ENCODE results near the gene RPS14. TPM values are rescaled to one million over a fixed set of nuclear protein-coding genes. Genes with fewer than 3 reads are reported as not detected.
"Not testable (repeated sequence)": the region's sequence is repeated elsewhere in the genome, so short reads cannot be mapped to it uniquely, and the experiment has no call there.

The RPS14 gene
- total and polyA plus RNA-seq, 5 donors: 1,254 to 1,870 (median 1,386) TPM

DNA sequence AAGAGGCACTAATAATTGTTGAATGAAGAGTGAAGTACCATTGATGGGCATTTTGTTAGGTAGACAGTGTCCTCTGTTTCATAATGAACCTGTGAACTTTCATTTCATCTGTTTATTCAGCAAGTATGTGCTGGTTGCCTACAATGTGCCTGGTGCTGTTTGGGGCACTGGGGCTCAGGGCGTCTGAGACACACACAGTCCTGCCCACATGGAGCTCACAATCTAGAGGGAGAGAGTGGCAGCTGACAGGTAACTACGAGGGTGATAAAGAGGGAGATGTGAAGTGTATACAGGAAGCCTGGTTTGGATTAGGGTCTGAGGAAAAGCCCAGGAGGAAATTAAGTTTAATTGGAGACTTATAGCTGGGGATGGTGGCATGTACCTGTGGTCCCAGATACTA is 29.9 kb upstream of the RPS14 start:
- H3K27me3 ChIP-seq (ENCODE audit: control insufficient read depth, insufficient read depth): no peaks in the 10 kb centered on the region
- ATAC-seq (no peak), DNase-seq (no peak)
- no peak overlapping the region for H3K4me3 ChIP-seq (ENCODE audit: low read length)
- H3K4me1 ChIP-seq (ENCODE audit: control insufficient read depth, insufficient read depth, low read length): no peaks in the 10 kb centered on the region
- no peak overlapping the region for H3K27ac ChIP-seq (ENCODE audit: low read length)
- WGBS: 72% methylated on average over 2 of the region's 2 CpGs
- H3K9me3 ChIP-seq (ENCODE audit: control insufficient read depth, low read length): no peaks in the 10 kb centered on the region
- intact Hi-C loops (cut with DNase I): no loop called here

GRCh38 chr5:150476568-150476967 is 27.0 kb upstream of the RPS14 start:
- H3K4me3 ChIP-seq (ENCODE audit: low read length); DNase-seq; H3K9me3 ChIP-seq (ENCODE audit: control insufficient read depth, low read length); H3K27ac ChIP-seq (ENCODE audit: low read length); intact Hi-C loops (cut with DNase I); H3K4me1 ChIP-seq (ENCODE audit: control insufficient read depth, insufficient read depth, low read length); H3K27me3 ChIP-seq (ENCODE audit: control insufficient read depth, insufficient read depth); ATAC-seq: not testable (repeated sequence)
- WGBS: 89% methylated on average over 6 of the region's 6 CpGs

DNA sequence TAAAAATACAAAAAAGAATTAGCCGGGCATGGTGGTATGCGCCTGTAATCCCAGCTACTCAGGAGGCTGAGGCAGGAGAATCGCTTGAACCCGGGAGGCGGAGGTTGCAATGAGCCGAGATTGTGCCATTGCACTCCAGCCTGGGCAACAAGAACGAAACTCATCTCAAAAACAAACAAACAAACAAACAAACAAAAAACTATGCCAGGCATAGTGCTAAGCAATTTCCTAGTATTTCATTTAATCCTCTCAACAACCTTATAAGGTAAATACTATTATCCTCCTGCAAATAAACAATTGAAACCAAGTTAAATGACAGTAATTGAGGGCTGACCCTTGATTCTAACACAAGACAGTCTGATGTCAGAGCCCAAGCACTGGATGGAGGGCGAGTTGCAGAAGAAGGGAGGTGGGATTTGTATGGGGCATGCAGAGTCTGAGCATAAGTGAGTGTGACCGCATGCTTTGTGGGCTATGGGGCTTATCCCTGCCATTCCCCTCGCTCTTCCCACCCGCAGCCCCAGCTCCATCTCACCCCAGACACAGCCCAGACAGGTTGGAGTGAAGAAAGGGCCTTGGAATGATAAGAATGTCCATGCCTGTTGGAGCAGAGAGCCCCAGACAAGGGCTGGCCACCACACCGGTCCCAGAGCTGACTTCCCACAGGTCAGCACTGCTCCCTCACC is 24.3 kb upstream of the RPS14 start:
- ATAC-seq (no peak), DNase-seq (no peak)
- no peak overlapping the region for H3K27ac ChIP-seq (ENCODE audit: low read length)
- no peaks in the 10 kb centered on the region for H3K27me3 ChIP-seq (ENCODE audit: control insufficient read depth, insufficient read depth)
- intact Hi-C loops (cut with DNase I): no loop called here
- H3K9me3 ChIP-seq (ENCODE audit: control insufficient read depth, low read length): no peaks in the 10 kb centered on the region
- H3K4me3 ChIP-seq (ENCODE audit: low read length): no peak overlapping the region
- H3K4me1 ChIP-seq (ENCODE audit: control insufficient read depth, insufficient read depth, low read length): no peaks in the 10 kb centered on the region
- 84% methylated on average over 12 of the region's 12 CpGs for WGBS

- Histone ChIP-seq H3K27me3 (ENCODE audit: control insufficient read depth, insufficient read depth) (no peaks in the 10 kb centered on the region), H3K4me3 (ENCODE audit: low read length) (no peak overlapping the region), H3K4me1 (ENCODE audit: control insufficient read depth, insufficient read depth, low read length) (no peaks in the 10 kb centered on the region), H3K9me3 (ENCODE audit: control insufficient read depth, low read length) (no peaks in the 10 kb centered on the region), H3K27ac (ENCODE audit: low read length) (no peak overlapping the region)
- DNase-seq (no peak), ATAC-seq (no peak)
- intact Hi-C loops (cut with DNase I): no loop called here
- WGBS: 73% methylated on average over 6 of the region's 6 CpGs
Measured at GRCh38 chr5:150469718-150470469, 20.4 kb upstream of the RPS14 start.

DNA sequence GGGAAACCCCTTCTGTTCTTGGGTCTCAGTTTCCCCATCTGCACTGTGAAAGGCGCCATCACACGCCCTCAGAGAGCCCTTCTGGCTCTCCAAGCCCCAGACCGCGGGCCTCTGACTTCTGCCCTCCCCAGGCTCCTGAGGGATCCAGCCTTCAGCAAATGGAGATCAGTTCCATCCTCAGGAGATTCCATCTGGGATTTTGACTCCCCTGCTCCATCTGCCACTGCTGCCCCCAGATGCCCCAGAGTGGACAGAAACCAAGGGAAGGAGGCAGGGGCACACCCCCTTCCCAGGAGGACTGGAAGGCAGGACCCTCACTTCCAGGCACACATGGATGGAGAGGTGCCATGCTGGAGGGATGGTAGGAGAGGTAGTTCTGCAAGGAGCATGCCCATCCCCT is 18.7 kb upstream of the RPS14 start:
- H3K27me3 ChIP-seq (ENCODE audit: control insufficient read depth, insufficient read depth): no peaks in the 10 kb centered on the region
- no peaks in the 10 kb centered on the region for H3K4me1 ChIP-seq (ENCODE audit: control insufficient read depth, insufficient read depth, low read length)
- intact Hi-C loops (cut with DNase I): no loop called here
- H3K9me3 ChIP-seq (ENCODE audit: control insufficient read depth, low read length): no peaks in the 10 kb centered on the region
- WGBS: 95% methylated on average over 4 of the region's 4 CpGs
- no peak overlapping the region for H3K27ac ChIP-seq (ENCODE audit: low read length)
- no peak for ATAC-seq
- H3K4me3 ChIP-seq (ENCODE audit: low read length): no peak overlapping the region
- no peak for DNase-seq

DNA sequence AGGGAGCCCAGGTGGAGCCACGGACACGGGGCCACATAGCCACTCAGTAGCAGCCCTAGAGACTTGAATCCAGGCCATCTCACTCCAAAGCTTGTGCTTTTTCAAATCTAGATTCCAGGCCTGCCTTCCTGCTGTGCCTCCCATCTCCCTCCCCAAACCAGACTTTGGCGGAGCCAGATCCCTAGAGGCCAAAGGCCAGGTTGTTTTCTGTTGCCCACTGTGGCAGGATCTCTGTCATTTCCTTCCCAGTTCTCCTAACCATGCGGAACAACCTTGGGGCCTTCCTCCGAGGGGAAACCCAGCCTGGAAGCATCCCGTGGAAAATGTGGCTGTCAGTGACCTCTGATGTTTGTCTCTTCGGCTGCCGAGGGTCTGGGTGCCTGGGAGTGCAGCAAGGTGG is 16.4 kb upstream of the RPS14 start:
- Histone ChIP-seq H3K4me3 (ENCODE audit: low read length) (no peak overlapping the region), H3K27me3 (ENCODE audit: control insufficient read depth, insufficient read depth) (no peaks in the 10 kb centered on the region), H3K27ac (ENCODE audit: low read length) (peak overlapping the region; percentile 48), H3K4me1 (ENCODE audit: control insufficient read depth, insufficient read depth, low read length) (peaks cover 4% of the 10 kb centered on the region), H3K9me3 (ENCODE audit: control insufficient read depth, low read length) (no peaks in the 10 kb centered on the region)
- 58% methylated on average over 8 of the region's 8 CpGs for WGBS
- DNase-seq: peak in 1 of 3 donors; percentile 35
- peak; percentile 66 to 86 for ATAC-seq
- intact Hi-C loops (cut with DNase I): no loop called here

DNA sequence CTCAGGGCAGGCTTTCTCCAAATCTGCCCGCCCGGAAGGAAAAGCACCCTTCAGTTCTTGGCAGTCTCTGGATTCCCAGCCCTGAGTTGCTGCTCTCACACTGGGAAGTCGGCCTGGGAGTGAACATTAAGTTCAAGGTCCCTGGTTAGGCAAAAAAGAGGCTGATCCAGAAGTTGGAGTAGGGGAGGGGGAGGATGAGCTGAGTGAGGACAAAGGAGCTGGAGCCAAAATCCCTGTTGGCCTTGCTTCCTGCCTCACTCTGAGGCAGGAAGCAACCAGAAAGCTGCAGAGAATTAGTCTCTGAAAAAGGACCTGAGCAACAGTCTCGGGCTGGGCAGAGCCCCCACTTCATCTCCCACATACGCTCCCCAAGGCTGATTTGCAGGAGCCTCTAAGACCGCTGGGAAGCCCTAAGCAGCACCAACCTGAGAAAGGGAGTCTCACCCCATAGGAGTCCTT is 15.0 kb upstream of the RPS14 start:
- H3K9me3 ChIP-seq (ENCODE audit: control insufficient read depth, low read length): no peaks in the 10 kb centered on the region
- no peaks in the 10 kb centered on the region for H3K27me3 ChIP-seq (ENCODE audit: control insufficient read depth, insufficient read depth)
- H3K27ac ChIP-seq (ENCODE audit: low read length): peak overlapping the region; percentile 62
- DNase-seq (peak in 1 of 3 donors; percentile 64), ATAC-seq (peak; percentile 67 to 70)
- 45% methylated on average over 6 of the region's 6 CpGs for WGBS
- H3K4me3 ChIP-seq (ENCODE audit: low read length): no peak overlapping the region
- peaks cover 4% of the 10 kb centered on the region for H3K4me1 ChIP-seq (ENCODE audit: control insufficient read depth, insufficient read depth, low read length)
- intact Hi-C loops (cut with DNase I): loop anchor here in 3 of 4 donors (5.0 kb wide), 2 partner anchors 58 to 78 kb away; no protein-coding TSS in a partner anchor

- Histone ChIP-seq H3K4me3 (ENCODE audit: low read length) (no peak overlapping the region), H3K9me3 (ENCODE audit: control insufficient read depth, low read length) (no peaks in the 10 kb centered on the region), H3K4me1 (ENCODE audit: control insufficient read depth, insufficient read depth, low read length) (peaks cover 4% of the 10 kb centered on the region), H3K27me3 (ENCODE audit: control insufficient read depth, insufficient read depth) (no peaks in the 10 kb centered on the region), H3K27ac (ENCODE audit: low read length) (no peak overlapping the region)
- WGBS: 49% methylated on average over 2 of the region's 2 CpGs
- ATAC-seq: no peak
- intact Hi-C loops (cut with DNase I): loop anchor here in 3 of 4 donors (5.0 kb wide), 2 partner anchors 61 to 81 kb away; no protein-coding TSS in a partner anchor
- DNase-seq: no peak
Measured at GRCh38 chr5:150461231-150461630, 11.7 kb upstream of the RPS14 start.

GRCh38 chr5:150460781-150461180 is 11.2 kb upstream of the RPS14 start:
- no peak overlapping the region for H3K27ac ChIP-seq (ENCODE audit: low read length)
- H3K4me3 ChIP-seq (ENCODE audit: low read length): no peak overlapping the region
- DNase-seq (no peak), ATAC-seq (no peak)
- no peaks in the 10 kb centered on the region for H3K27me3 ChIP-seq (ENCODE audit: control insufficient read depth, insufficient read depth)
- no peaks in the 10 kb centered on the region for H3K9me3 ChIP-seq (ENCODE audit: control insufficient read depth, low read length)
- peaks cover 4% of the 10 kb centered on the region for H3K4me1 ChIP-seq (ENCODE audit: control insufficient read depth, insufficient read depth, low read length)
- 52% methylated on average over 2 of the region's 2 CpGs for WGBS
- intact Hi-C loops (cut with DNase I): loop anchor here in 3 of 4 donors (5.0 kb wide), 2 partner anchors 62 to 82 kb away; no protein-coding TSS in a partner anchor

DNA sequence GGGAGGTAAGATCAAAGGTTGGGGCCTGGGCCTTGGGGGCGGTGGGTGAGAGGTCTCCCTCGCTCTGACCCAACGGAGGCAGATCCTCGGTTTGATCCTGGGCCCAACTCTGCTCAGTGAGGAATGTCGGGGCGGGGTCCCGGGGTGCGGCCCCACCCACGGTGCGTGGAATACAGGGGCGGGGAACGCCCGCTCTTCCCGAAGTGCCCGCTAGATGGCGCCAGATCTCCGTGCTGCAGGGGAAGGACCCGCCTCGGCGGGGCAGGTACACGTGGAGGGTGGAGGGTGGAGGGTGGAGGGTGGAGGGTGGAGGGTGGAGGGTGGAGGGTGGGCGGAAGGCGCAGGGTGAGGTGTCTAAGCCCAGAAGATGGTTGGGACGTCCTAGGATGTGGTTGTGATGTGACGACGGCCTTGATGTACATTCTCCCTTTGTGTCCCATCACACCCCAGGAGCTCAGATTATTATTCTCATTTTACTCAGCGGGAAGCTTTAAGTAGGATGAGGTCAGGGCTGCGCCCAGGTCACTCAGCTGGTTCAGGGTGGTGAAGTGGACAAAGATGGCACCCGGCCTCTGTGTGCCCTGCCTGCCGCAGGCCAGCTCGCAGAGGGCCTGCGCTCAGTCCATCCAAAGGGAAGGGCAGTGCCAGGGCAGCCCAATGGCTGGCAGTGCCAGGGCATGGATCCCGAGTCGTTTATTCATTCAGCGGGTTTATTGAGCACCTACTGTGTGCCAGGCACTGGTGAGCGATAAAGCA is 9.4 kb upstream of the RPS14 start:
- intact Hi-C loops (cut with DNase I): loop anchor here in 3 of 4 donors (2.0 to 10.0 kb wide), 4 partner anchors 66 to 216 kb away; no protein-coding TSS in a partner anchor
- Histone ChIP-seq H3K4me1 (ENCODE audit: control insufficient read depth, insufficient read depth, low read length) (peaks cover 4% of the 10 kb centered on the region), H3K27ac (ENCODE audit: low read length) (no peak overlapping the region), H3K27me3 (ENCODE audit: control insufficient read depth, insufficient read depth) (no peaks in the 10 kb centered on the region), H3K4me3 (ENCODE audit: low read length) (peak overlapping the region; percentile 33), H3K9me3 (ENCODE audit: control insufficient read depth, low read length) (no peaks in the 10 kb centered on the region)
- peak; percentile 80 to 94 (median 93) for DNase-seq
- 22% methylated on average over 36 of the region's 36 CpGs for WGBS
- peak; percentile 90 to 93 for ATAC-seq

All from right cardiac atrium (tissue), 5 donors.